Upper lobe of right lung (tissue), 1 donor: ENCODE results near the gene C1QTNF9B. TPM values are rescaled to one million over a fixed set of nuclear protein-coding genes. Genes with fewer than 3 reads are reported as not detected.

ENCODE experiments used
- ATAC-seq: fragments of 200-7000 bp; cut with Tn5 transposase; one replicate; pipeline ENCODE4 v1.9.1; 2020; ENCODE audit warnings: mild to moderate bottlenecking, moderate library complexity
- DNase-seq: peaks from one replicate; pipeline ENCODE4 v3.0.0-alpha.2; 2020
- H3K27ac ChIP-seq: fragments of 200-600 bp; one replicate; pipeline ENCODE4 v1.8.0; 2022
- H3K27me3 ChIP-seq: fragments of 200-600 bp; one replicate; pipeline ENCODE4 v1.8.0; 2022; ENCODE audit warnings: mild to moderate bottlenecking
- H3K36me3 ChIP-seq: fragments of 200-600 bp; one replicate; pipeline ENCODE4 v1.8.0; 2022
- H3K4me1 ChIP-seq: fragments of 200-600 bp; one replicate; pipeline ENCODE4 v1.8.0; 2022
- H3K4me3 ChIP-seq: fragments of 200-600 bp; one replicate; pipeline ENCODE4 v1.8.0; 2022; ENCODE audit warnings: mild to moderate bottlenecking
- H3K9me3 ChIP-seq: fragments of 200-600 bp; one replicate; pipeline ENCODE4 v1.8.0; 2022
- CTCF ChIP-seq: fragments of 200-600 bp; IDR thresholded peaks from one replicate; pipeline ENCODE4 v1.8.0; 2022; ENCODE audit warnings: antibody characterized with exemption
- intact Hi-C: fragments of 100-400 bp; cut with DNase I; formaldehyde crosslinking; loops from one replicate; pipeline ENCODE4 v1.11.0; 2022
- total RNA-seq: library from RNA; stranded (reverse); fragmentation: NEBNext Ultra II Directional; extraction: Animal tissue kit (Norgen Biotek cat#: 25700); gene quantifications from one replicate; pipeline ENCODE4 v1.2.1, GENCODE V29; 2021
- donor health status: DM: no; HTN: yes; CAD: no; lungs with severe emphysema.

The C1QTNF9B gene
- total RNA-seq, 1 donor from 2014 or later = not detected

GRCh38 chr13:23918208-23918607, 20.9 kb upstream of the C1QTNF9B start:
- intact Hi-C loops = no loop called here
- Histone ChIP-seq H3K9me3 (no peaks in the 10 kb centered on the region), H3K27ac (no peak overlapping the region), H3K4me3 (no peak overlapping the region), H3K27me3 (no peaks in the 10 kb centered on the region), H3K4me1 (peaks cover 5% of the 10 kb centered on the region), H3K36me3 (no peaks in the 10 kb centered on the region)
- no peak for TF ChIP-seq CTCF
- DNase-seq (no peak), ATAC-seq (no peak)

- intact Hi-C loops = no loop called here
- Histone ChIP-seq H3K4me3 (no peak overlapping the region), H3K36me3 (no peaks in the 10 kb centered on the region), H3K27ac (no peak overlapping the region), H3K9me3 (no peaks in the 10 kb centered on the region), H3K4me1 (no peaks in the 10 kb centered on the region), H3K27me3 (no peaks in the 10 kb centered on the region)
- no peak for DNase-seq
- ATAC-seq = no peak
- no peak for TF ChIP-seq CTCF
Observed at GRCh38 chr13:23915308-23915707, 18.0 kb upstream of the C1QTNF9B start.

- no peak for ATAC-seq
- no peak for DNase-seq
- intact Hi-C loops = no loop called here
Observed at GRCh38 chr13:23912469-23912868, 15.2 kb upstream of the C1QTNF9B start.

GRCh38 chr13:23909606-23910005, 12.3 kb upstream of the C1QTNF9B start:
- DNase-seq (no peak), ATAC-seq (no peak)
- intact Hi-C loops = no loop called here
- H3K4me1 ChIP-seq = no peaks in the 10 kb centered on the region
- H3K4me3 ChIP-seq = no peak overlapping the region
- no peak overlapping the region for H3K27ac ChIP-seq
- H3K27me3 ChIP-seq = peaks cover under 1% of the 10 kb centered on the region
- TF ChIP-seq CTCF = no peak
- no peaks in the 10 kb centered on the region for H3K9me3 ChIP-seq
- H3K36me3 ChIP-seq = no peaks in the 10 kb centered on the region

More at GRCh38 chr13:23912469-23912868, 15.2 kb upstream of the C1QTNF9B start:
- Histone ChIP-seq H3K27me3 (no peaks in the 10 kb centered on the region), H3K4me3 (no peak overlapping the region), H3K27ac (no peak overlapping the region), H3K4me1 (no peaks in the 10 kb centered on the region), H3K9me3 (no peaks in the 10 kb centered on the region), H3K36me3 (no peaks in the 10 kb centered on the region)
- no peak for TF ChIP-seq CTCF

- ATAC-seq (no peak), DNase-seq (no peak)
- intact Hi-C loops = no loop called here
- no peak overlapping the region for H3K27ac ChIP-seq
- H3K36me3 ChIP-seq = no peaks in the 10 kb centered on the region
- no peak for TF ChIP-seq CTCF
- H3K4me3 ChIP-seq = no peak overlapping the region
- no peaks in the 10 kb centered on the region for H3K9me3 ChIP-seq
- H3K27me3 ChIP-seq = peaks cover 26% of the 10 kb centered on the region
- peaks cover 5% of the 10 kb centered on the region for H3K4me1 ChIP-seq
Observed at GRCh38 chr13:23905766-23906165, 8.5 kb upstream of the C1QTNF9B start.

- ATAC-seq = peak; percentile 17
- peak overlapping the region; percentile 23 for H3K4me3 ChIP-seq
- no peak for TF ChIP-seq CTCF
Observed at GRCh38 chr13:23903906-23904280, 6.6 kb upstream of the C1QTNF9B start.

More at GRCh38 chr13:23903906-23904280, 6.6 kb upstream of the C1QTNF9B start:
- H3K27me3 ChIP-seq = peaks cover 26% of the 10 kb centered on the region
- intact Hi-C loops = no loop called here
- no peak overlapping the region for H3K27ac ChIP-seq
- H3K36me3 ChIP-seq = no peaks in the 10 kb centered on the region
- H3K9me3 ChIP-seq = no peaks in the 10 kb centered on the region
- H3K4me1 ChIP-seq = peaks cover 16% of the 10 kb centered on the region
- DNase-seq = no peak
